SK-N-SH (cell line): Measurements from ENCODE around the gene GRIK3. TPM values are rescaled to one million over a fixed set of nuclear protein-coding genes. Genes with fewer than 3 reads are reported as not detected.

Source experiments
- CTCF ChIA-PET: fragments of 300-600, 350-600 bp; formaldehyde crosslinking; extraction: SDS; loops from one replicate; lab custom pipeline; 2021; lab: Yijun Ruan, JAX
- POLR2A ChIA-PET: fragments of 350-600 bp; sonication (Branson Sonifier 250); formaldehyde crosslinking; extraction: SDS; loops from one replicate; lab custom pipeline; 2020; ENCODE audit warnings: antibody characterized with exemption, inconsistent platforms; lab: Yijun Ruan, JAX
- DNase-seq: peaks from one replicate; pipeline ENCODE4 v3.0.0; 2012
- H2AFZ ChIP-seq: fragments of 200-600 bp; sonication (generic); 2 replicates; pipeline ENCODE4 v1.8.1; 2016; ENCODE audit warnings: antibody characterized with exemption, mild to moderate bottlenecking, low read depth
- H3F3A ChIP-seq: fragments of 200-600 bp; sonication (generic); replicated peaks from 2 replicates; pipeline ENCODE3; 2016; ENCODE audit warnings: antibody characterized with exemption, mild to moderate bottlenecking; ENCODE audit not compliant: insufficient read depth
- H3K27ac ChIP-seq, 2 experiments: fragments of 200-500 bp in 1 of 2; fragments of 200-600 bp in 1 of 2; sonication (Bioruptor generic) in 1 of 2; sonication (generic), shearing (Covaris generic) in 1 of 2; 2 replicates each; pipeline versions ENCODE4 v1.5.1 to v1.6.1; 2014 to 2016; ENCODE audit warnings: low read depth in 2 of 2, inconsistent platforms in 1 of 2, low read length in 1 of 2, mild to moderate bottlenecking in 1 of 2, mixed read lengths in 1 of 2
- H3K27me3 ChIP-seq: fragments of 200-600 bp; sonication (generic), shearing (Covaris generic); 2 replicates; pipeline ENCODE4 v1.6.1; 2016; ENCODE audit warnings: mixed run types; ENCODE audit not compliant: insufficient read depth
- H3K36me3 ChIP-seq, 2 experiments: fragments of 200-500 bp in 1 of 2; fragments of 200-600 bp in 1 of 2; sonication (Bioruptor generic) in 1 of 2; sonication (generic) in 1 of 2; replicated peaks in 1 of 2; 2 replicates each; pipeline versions ENCODE3 to v1.5.1; 2014 to 2016; ENCODE audit warnings: low read length in 1 of 2, mild to moderate bottlenecking in 1 of 2; ENCODE audit not compliant: insufficient read depth in 2 of 2, control insufficient read depth in 1 of 2
- H3K4me1 ChIP-seq, 2 experiments: fragments of 200-500 bp in 1 of 2; fragments of 200-600 bp in 1 of 2; sonication (Bioruptor generic) in 1 of 2; sonication (generic), shearing (Covaris generic) in 1 of 2; 2 replicates each; pipeline versions ENCODE4 v1.5.1 to v1.6.1; 2014 to 2016; ENCODE audit warnings: low read depth in 1 of 2, low read length in 1 of 2, mixed run types in 1 of 2; ENCODE audit not compliant: insufficient read depth in 2 of 2, control insufficient read depth in 1 of 2
- H3K4me2 ChIP-seq: fragments of 200-600 bp; sonication (generic), shearing (Covaris generic); 2 replicates; pipeline ENCODE4 v1.6.1; 2017; ENCODE audit warnings: mixed run types
- H3K4me3 ChIP-seq, 2 experiments: fragments of 200-500 bp in 1 of 2; fragments of 200-600 bp in 1 of 2; sonication (Bioruptor generic) in 1 of 2; sonication (generic), shearing (Covaris generic) in 1 of 2; 2 replicates each; pipeline versions ENCODE4 v1.5.1 to v1.8.1; 2014 to 2016; ENCODE audit warnings: low read depth in 2 of 2, inconsistent platforms in 1 of 2, low read length in 1 of 2, mild to moderate bottlenecking in 1 of 2, mixed read lengths in 1 of 2, moderate library complexity in 1 of 2
- H3K79me2 ChIP-seq: fragments of 200-600 bp; sonication (generic); 2 replicates; pipeline ENCODE4 v1.8.1; 2017; ENCODE audit warnings: mild to moderate bottlenecking; ENCODE audit not compliant: insufficient read depth
- H3K9ac ChIP-seq: fragments of 200-600 bp; sonication (generic); 2 replicates; pipeline ENCODE4 v1.6.1; 2017; ENCODE audit warnings: mixed run types
- H3K9me2 ChIP-seq: fragments of 200-600 bp; sonication (generic); 2 replicates; pipeline ENCODE4 v1.6.1; 2017; ENCODE audit warnings: mixed run types
- H3K9me3 ChIP-seq: fragments of 200-600 bp; sonication (generic); 2 replicates; pipeline ENCODE4 v1.6.1; 2017; ENCODE audit warnings: mixed run types, mild to moderate bottlenecking, moderate library complexity
- H4K20me1 ChIP-seq: fragments of 200-600 bp; sonication (generic); 2 replicates; pipeline ENCODE4 v1.6.1; 2017; ENCODE audit warnings: mild to moderate bottlenecking, mixed run types; ENCODE audit not compliant: insufficient read depth
- CHD2 ChIP-seq: fragments of 150-350 bp; IDR thresholded peaks from 2 replicates; pipeline ENCODE4 v1.6.1; 2018; ENCODE audit warnings: low read length; ENCODE audit not compliant: partially characterized antibody
- CTCF ChIP-seq: fragments of 200-600 bp; sonication (generic); IDR thresholded peaks from 2 replicates; pipeline ENCODE4 v1.6.1; 2017; ENCODE audit warnings: antibody characterized with exemption, mild to moderate bottlenecking, moderate library complexity
- EP300 ChIP-seq, 2 experiments: IDR thresholded peaks; 2 replicates each; pipeline versions ENCODE4 v1.4.0 to v1.6.1; 2012; ENCODE audit warnings: borderline replicate concordance in 1 of 2, low read depth in 1 of 2, low read length in 1 of 2
- EZH2phosphoT487 ChIP-seq: fragments of 200-600 bp; sonication (generic); IDR thresholded peaks from 2 replicates; pipeline ENCODE4 v1.6.1; 2017; ENCODE audit warnings: low read depth, mixed run types, mild to moderate bottlenecking, antibody characterized with exemption, moderate library complexity, borderline replicate concordance
- FOSL2 ChIP-seq: IDR thresholded peaks from 2 replicates; pipeline ENCODE4 v1.4.0; 2012; ENCODE audit warnings: low read depth, mild to moderate bottlenecking, moderate library complexity, borderline replicate concordance
- FOXJ3 ChIP-seq: sonication (generic); formaldehyde crosslinking; IDR thresholded peaks from 2 replicates; pipeline ENCODE4 v1.5.1; 2020; ENCODE audit warnings: mild to moderate bottlenecking, missing genetic modification reagents
- FOXM1 ChIP-seq: IDR thresholded peaks from 2 replicates; pipeline ENCODE4 v1.4.0; 2012; ENCODE audit warnings: low read depth, mild to moderate bottlenecking
- GABPA ChIP-seq: IDR thresholded peaks from 2 replicates; pipeline ENCODE4 v1.4.0; 2012; ENCODE audit warnings: low read depth, mild to moderate bottlenecking
- GATA2 ChIP-seq: sonication (generic); formaldehyde crosslinking; IDR thresholded peaks from 2 replicates; pipeline ENCODE4 v1.5.0; 2020; ENCODE audit warnings: mild to moderate bottlenecking, missing genetic modification reagents
- IRF3 ChIP-seq: fragments of 150-350 bp; IDR thresholded peaks from 2 replicates; pipeline ENCODE4 v1.6.1; 2016; ENCODE audit warnings: mild to moderate bottlenecking, low read depth, low read length
- JUND ChIP-seq: IDR thresholded peaks from 2 replicates; pipeline ENCODE4 v1.4.0; 2012
- MAX ChIP-seq: IDR thresholded peaks from 2 replicates; pipeline ENCODE4 v1.4.0; 2012; ENCODE audit warnings: low read depth
- MEF2A ChIP-seq: IDR thresholded peaks from 2 replicates; pipeline ENCODE4 v1.4.0; 2012; ENCODE audit warnings: low read depth, borderline replicate concordance
- MXI1 ChIP-seq: IDR thresholded peaks from 2 replicates; pipeline ENCODE4 v1.6.1; 2012; ENCODE audit warnings: mild to moderate bottlenecking, low read depth, low read length, improper control_type of control experiment
- NFIC ChIP-seq: IDR thresholded peaks from 2 replicates; pipeline ENCODE4 v1.4.0; 2012; ENCODE audit warnings: borderline replicate concordance
- PBX3 ChIP-seq: IDR thresholded peaks from 2 replicates; pipeline ENCODE4; 2012
- POLR2AphosphoS5 ChIP-seq: IDR thresholded peaks from 2 replicates; pipeline ENCODE4 v1.6.1; 2012; ENCODE audit warnings: low read depth, low read length
- RAD21 ChIP-seq: IDR thresholded peaks from 2 replicates; pipeline ENCODE4 v1.6.1; 2012; ENCODE audit warnings: mild to moderate bottlenecking, low read length
- RCOR1 ChIP-seq: fragments of 150-350 bp; IDR thresholded peaks from 2 replicates; pipeline ENCODE4 v1.6.1; 2017; ENCODE audit warnings: antibody characterized with exemption, low read length
- RFX5 ChIP-seq: IDR thresholded peaks from 2 replicates; pipeline ENCODE4 v1.6.1; 2012; ENCODE audit warnings: mild to moderate bottlenecking, improper control_type of control experiment, low read length
- RXRA ChIP-seq: IDR thresholded peaks from 2 replicates; pipeline ENCODE4 v1.4.0; 2012; ENCODE audit warnings: low read depth, mild to moderate bottlenecking, borderline replicate concordance
- SIN3A ChIP-seq: IDR thresholded peaks from 2 replicates; pipeline ENCODE4 v1.6.1; 2012; ENCODE audit warnings: low read depth, mild to moderate bottlenecking, low read length, moderate library complexity, borderline replicate concordance
- SMC3 ChIP-seq: IDR thresholded peaks from 2 replicates; pipeline ENCODE4 v1.6.1; 2012; ENCODE audit warnings: low read depth, low read length, improper control_type of control experiment
- TAF1 ChIP-seq: IDR thresholded peaks from 2 replicates; pipeline ENCODE4 v1.6.1; 2012; ENCODE audit warnings: low read depth, mild to moderate bottlenecking, low read length, moderate library complexity, borderline replicate concordance
- TCF12 ChIP-seq: IDR thresholded peaks from 2 replicates; pipeline ENCODE4 v1.4.0; 2012
- TEAD4 ChIP-seq: IDR thresholded peaks from 2 replicates; pipeline ENCODE4 v1.4.0; 2012; ENCODE audit warnings: mild to moderate bottlenecking, borderline replicate concordance; ENCODE audit not compliant: insufficient read depth
- USF2 ChIP-seq: fragments of 150-350 bp; IDR thresholded peaks from 2 replicates; pipeline ENCODE4 v1.6.1; 2017; ENCODE audit warnings: antibody characterized with exemption, low read length, low read depth, borderline replicate concordance
- YY1 ChIP-seq: IDR thresholded peaks from 2 replicates; pipeline ENCODE4 v1.4.0; 2012; ENCODE audit warnings: low read depth, mild to moderate bottlenecking
- ZBTB33 ChIP-seq: IDR thresholded peaks from 2 replicates; pipeline ENCODE4 v1.4.0; 2012; ENCODE audit warnings: low read depth, borderline replicate concordance
- WGBS: methylation state at CpG from one replicate; pipeline ENCODE4 v1.1.6; 2017; ENCODE audit warnings: low lambda C conversion rate; 5-methylcytosine and 5-hydroxymethylcytosine counted together
- polyA plus RNA-seq, 3 experiments: library from polyadenylated mRNA; depleted of rRNA; stranded (reverse); fragments of >200 nt; gene quantifications; 2 replicates each; pipeline ENCODE4 v1.2.3, GENCODE V29; 2012

The GRIK3 gene
- polyA plus RNA-seq, 1 of the 3 experiments (the other 2 are of a cell fraction) = not detected

- no peaks in the 10 kb centered on the region for H3K9me2 ChIP-seq
- no peaks in the 10 kb centered on the region for H3F3A ChIP-seq
- H3K79me2 ChIP-seq = no peaks in the 10 kb centered on the region
- H4K20me1 ChIP-seq = no peaks in the 10 kb centered on the region
- H3K4me3 ChIP-seq = no peak overlapping the region
- 3% methylated on average over 5 of the region's 5 CpGs for WGBS
- H3K4me1 ChIP-seq = peaks cover 0 to 16% of the 10 kb centered on the region in 2 experiments; a peak in 1 of 4 replicates
- H3K9ac ChIP-seq = no peak overlapping the region
- peak; percentile 85 for DNase-seq
- no peaks in the 10 kb centered on the region for H3K9me3 ChIP-seq
- ChIA-PET CTCF (interaction anchor here (0.8 to 2.1 kb wide), 9 partner anchors 10 to 466 kb away, joined by 3 to 12 read pairs (median 3); no protein-coding TSS in a partner anchor), POLR2A (interaction anchor here (1.0 kb wide), 1 partner anchor 20 kb away, joined by 3 read pairs; no protein-coding TSS in a partner anchor)
- no peak overlapping the region for H3K4me2 ChIP-seq
- no peaks in the 10 kb centered on the region for H3K36me3 ChIP-seq
- H3K27me3 ChIP-seq = no peaks in the 10 kb centered on the region
- H2AFZ ChIP-seq = no peak overlapping the region
- peak overlapping the region in 1 of 2 experiments; percentile 43; a peak in 1 of 4 replicates for H3K27ac ChIP-seq
- TF ChIP-seq TCF12 (no peak), FOSL2 (no peak), POLR2AphosphoS5 (no peak), GATA2 (CRISPR knock-in tag) (peak; percentile 48), RAD21 (no peak; the same call in 1 of the 2 replicates), GABPA (no peak), EP300 (IDR thresholded peaks at IDR 0.05; ENCODE audit: borderline replicate concordance in 1 of 2, low read depth in 1 of 2, low read length in 1 of 2) (peak in 1 of 2 experiments; percentile 90; a peak in 2 of 4 replicates), MAX (no peak), IRF3 (no peak), MXI1 (0 out of 2 replicates have a peak, but pooled peaks have one; percentile 26), ZBTB33 (no peak), CTCF (no peak), RCOR1 (peak; percentile 53), FOXJ3 (CRISPR knock-in tag) (peak; percentile 90), EZH2phosphoT487 (no peak), SMC3 (no peak), FOXM1 (no peak), MEF2A (no peak), PBX3 (no peak), RFX5 (no peak), SIN3A (no peak), YY1 (no peak), TEAD4 (no peak), NFIC (no peak), RXRA (no peak), CHD2 (peak; percentile 43), JUND (no peak), TAF1 (no peak), USF2 (no peak)
These were observed 176.6 kb downstream of the GRIK3 start for GRCh38 chr1:36857754-36858153.
